Measurements from ENCODE around the gene TM9SF3. TPM values are rescaled to one million over a fixed set of nuclear protein-coding genes. Genes with fewer than 3 reads are reported as not detected.
"Not testable (repeated sequence)": the region's sequence is repeated elsewhere in the genome, so short reads cannot be mapped to it uniquely, and the experiment has no call there.

The TM9SF3 gene
- total RNA-seq, 2 donors from 2014 or later = 78.6 to 97.8 TPM

DNA sequence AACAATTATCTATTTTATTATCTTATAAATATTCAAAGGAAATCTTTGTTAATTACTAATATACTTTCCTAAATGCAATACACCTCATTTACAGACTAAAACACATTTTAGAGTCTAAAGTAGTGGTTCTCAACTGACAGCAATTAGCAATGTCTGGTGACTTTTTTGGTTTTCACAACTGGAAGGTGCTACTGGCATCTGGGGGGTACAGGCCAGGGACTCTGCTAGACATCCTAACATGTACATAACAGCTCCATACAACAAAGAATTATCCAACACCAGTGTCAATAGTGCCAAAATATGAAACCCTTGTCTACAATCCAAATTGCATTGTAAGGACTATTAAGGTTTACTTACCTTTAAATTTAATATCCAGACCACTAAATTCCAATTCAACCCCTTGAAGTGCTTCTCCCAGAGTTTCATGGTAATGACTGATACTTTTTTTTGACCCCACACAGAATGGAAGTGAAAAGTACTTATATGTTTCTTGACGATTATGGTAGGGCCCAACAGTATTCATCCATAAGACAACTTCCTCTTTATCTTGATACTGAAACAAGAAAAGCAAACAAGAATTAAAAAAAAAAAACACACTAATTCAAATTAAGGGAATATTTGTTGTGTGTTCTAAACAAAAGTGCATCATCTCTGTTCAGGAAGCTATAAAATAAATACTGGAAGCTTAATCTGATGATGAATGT is 10.4 kb downstream of the TM9SF3 start:
- DNase-seq = no peak
- intact Hi-C loops (cut with DNase I) = no loop called here
- ATAC-seq = no peak

DNA sequence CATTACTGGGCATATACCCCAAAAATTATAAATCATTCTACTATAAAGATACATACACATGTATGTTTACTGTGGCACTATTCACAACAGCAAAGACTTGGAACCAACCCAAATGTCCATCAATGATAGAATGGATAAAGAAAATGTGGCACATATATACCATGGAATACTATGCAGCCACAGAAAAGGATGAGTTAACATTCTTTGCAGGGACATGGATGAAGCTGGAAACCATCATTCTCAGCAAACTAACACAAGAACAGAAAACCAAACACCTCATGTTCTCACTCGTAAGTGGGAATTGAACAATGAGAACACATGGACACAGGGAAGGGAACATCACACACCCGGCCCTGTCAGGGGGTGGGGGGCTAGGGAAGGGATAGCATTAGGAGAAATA is 12.2 kb downstream of the TM9SF3 start:
- ATAC-seq; intact Hi-C loops (cut with DNase I); DNase-seq: not testable (repeated sequence)

DNA sequence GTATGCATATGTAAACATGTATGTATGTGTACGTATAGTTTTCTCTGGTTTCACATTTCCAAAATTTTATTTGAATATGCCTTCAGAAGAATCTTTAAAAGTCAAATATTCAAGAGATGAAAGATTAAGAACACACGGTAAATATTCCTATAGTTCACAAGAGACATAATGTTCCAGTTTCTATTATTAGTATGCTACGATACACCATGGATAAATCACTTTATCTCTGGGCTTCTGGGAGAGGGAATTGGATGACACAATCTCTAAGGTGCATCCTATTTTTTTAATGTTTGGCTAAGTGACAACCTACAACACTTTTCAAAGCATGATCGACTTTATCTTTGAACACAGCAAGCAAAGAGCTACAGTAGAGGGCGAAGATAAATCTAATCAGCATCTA is 13.8 kb downstream of the TM9SF3 start:
- DNase-seq = no peak
- intact Hi-C loops (cut with DNase I) = no loop called here
- no peak for ATAC-seq

DNA sequence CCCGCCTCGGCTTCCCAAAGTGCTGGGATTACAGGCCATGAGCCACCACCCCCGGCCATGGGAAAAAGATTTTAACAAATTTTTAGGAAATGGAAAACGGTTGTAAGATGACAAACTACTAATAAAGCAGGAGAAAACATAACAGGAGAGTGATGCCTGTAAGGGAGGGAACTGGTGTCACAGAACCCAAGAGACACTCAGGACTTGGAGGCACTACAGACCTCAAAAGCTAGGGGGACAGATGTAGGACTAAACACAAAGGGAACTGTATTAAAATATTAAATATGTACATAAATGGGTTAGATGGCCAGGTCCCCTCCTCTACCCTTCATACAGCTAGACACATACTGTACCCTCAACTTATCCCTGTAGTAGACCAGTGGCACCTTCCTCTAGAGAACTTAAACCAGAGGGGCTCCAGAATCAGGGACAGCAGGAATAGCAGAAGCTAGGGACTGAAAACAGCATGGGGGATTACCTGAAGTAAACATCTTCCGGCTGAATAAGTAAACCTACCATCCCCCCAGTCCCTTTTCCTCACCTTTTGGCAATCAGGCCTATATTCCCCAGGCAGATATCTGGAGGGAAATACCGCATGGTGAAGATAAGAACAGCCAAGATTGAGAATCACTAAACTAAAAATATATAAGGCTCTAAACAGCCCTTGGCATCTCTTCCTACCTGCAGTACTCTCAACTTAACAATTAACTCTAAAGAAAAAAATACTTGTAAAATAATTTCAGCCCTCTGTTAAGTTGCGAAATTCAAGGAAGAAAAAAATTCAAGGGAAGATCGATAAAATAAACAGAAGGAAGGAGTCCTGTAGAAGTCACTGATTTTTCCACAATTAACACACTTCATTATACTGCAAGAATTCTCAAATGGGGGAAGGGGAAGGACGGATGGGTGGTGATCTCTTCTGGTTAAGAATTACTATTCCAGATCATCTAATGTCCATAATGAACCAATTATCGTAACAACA is 15.5 kb downstream of the TM9SF3 start:
- intact Hi-C loops (cut with DNase I) = no loop called here
- no peak for DNase-seq
- no peak for ATAC-seq

DNA sequence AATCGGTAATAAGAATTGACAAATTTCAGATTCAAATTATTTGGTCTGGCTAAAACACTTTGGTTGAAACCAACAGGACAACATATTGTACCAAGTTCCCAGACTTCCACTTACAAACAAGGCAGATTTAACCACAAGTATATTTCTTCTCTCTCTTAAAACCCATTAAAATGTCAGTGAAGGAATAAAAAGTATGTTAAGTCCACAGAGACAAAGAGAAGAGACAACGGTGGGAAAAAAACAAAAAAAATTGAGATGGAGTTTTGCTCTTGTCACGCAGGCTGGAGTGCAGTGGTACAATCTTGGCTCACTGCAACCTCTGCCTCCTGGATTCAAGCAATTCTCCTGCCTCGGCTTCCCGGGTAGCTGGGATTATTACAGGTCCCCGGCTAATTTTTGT is 16.3 kb downstream of the TM9SF3 start:
- no peak for ATAC-seq
- intact Hi-C loops (cut with DNase I) = no loop called here
- no peak for DNase-seq

DNA sequence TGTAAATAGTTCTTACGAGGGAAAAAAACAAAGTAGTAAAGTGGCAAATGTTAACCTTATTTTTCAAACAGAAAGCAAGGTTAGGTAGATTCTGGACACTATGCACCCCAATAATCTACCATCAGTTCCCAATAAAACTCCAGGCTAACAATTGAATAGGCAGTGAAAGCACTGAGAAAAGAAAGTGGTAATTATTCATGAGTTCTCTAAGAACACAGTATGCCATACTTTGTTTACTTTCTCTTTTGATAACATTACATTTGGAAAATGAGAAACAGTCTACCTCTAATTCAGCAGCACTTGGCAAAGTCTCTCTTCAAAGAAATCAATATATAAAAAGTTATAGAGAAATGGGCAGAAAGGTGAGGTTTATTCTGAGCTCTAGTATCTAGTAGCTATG is 18.4 kb downstream of the TM9SF3 start:
- no peak for DNase-seq
- no peak for ATAC-seq
- intact Hi-C loops (cut with DNase I) = no loop called here

DNA sequence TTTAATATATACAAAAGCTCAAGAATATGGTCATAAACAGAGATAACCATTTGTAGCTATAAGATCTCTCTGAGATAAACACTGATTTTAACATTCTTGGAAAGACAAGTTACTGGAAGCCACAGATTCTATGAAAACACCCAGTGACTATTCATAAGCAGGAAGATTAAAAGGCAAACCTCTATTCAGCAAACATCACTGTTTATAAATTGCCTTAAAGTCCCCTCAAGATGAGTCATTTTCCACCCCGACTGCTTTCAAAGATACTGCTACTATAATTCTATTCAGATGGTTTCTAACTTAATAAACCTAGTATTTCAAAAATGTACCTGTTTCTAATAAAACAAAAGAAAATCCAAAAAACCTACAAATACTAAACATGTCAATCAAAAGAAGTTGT is 21.0 kb downstream of the TM9SF3 start:
- DNase-seq (no peak), ATAC-seq (peak in 1 of 2 donors; percentile 44)
- intact Hi-C loops (cut with DNase I) = no loop called here

DNA sequence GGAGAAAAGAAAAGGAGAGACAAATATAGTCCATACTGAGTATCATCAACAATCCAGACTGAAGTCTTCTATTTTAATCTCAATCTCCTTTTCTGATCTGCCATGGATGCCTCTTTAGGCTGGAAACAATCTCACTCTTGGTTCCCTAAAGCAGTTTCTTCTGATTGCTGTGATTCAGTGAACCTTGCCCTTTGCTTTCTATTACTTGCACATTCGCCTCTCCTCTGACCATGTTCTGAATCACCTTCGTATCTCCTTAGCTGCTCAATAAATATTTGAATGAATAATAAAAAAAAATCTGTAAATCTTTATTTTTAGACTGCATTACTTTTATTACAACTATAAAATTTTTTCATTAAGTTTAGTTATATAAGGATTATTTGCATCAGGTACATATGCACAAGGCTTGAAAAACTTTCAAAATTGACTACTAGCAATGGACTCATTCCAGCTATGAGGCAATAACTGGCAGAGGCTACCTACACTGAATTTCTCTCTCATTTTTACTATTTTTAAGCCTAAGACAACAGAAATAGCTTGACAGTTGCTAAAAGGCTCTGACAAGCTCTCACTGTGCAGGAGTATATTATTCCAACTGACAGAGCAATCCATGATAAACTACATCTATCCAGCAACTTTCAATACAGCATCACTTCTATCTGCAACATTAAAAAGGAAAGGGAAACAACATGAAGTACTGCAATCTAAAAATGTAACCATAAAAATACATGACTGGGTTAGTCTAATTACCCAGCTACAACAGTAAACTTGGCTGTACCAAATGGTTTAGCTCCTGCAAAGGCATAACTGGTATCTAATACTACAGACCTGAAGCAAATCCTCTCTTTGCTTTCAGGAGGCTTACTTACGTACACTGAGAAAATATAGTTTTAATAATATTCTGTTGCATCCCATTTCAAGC is 25.6 kb downstream of the TM9SF3 start:
- intact Hi-C loops (cut with DNase I) = no loop called here
- ATAC-seq (peak in 1 of 2 donors; percentile 65), DNase-seq (no peak)

DNA sequence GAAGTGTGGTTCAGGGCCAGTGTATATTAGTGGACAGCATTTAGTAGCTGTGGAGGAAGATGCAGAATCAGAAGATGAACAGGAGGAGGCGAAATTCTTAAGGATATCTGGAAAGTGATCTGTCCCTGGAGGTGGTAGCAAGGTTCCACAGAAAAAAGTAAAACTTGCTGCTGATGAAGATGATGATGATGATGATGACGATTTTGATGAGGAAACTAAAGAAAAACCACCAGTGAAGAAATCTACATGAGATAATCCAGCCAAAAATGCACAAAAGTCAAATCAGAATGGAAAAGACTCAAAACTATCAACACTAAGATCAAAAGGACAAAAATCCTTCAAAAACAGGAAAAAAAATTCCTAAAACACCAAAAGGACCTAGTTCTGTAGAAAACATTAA is 26.3 kb downstream of the TM9SF3 start:
- intact Hi-C loops (cut with DNase I) = no loop called here
- ATAC-seq (no peak), DNase-seq (no peak)

DNA sequence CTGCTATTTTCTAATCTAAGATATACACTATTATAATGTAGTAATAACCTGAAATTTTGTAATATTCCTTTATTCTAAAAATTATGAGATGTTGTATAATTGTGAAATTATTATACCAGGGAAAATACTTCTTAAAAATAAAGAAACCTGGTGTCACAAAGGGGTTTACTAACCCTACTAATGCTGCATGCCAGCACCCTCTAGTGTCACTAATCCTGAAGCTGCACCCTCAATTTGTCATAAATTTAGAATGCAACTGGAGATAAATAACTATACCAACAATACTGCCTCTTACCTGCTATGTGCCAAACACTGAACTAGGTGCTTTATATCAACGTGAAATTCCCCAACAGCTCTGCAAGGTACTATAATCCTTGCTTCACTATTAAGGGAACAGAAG is 30.8 kb downstream of the TM9SF3 start:
- intact Hi-C loops (cut with DNase I) = no loop called here
- DNase-seq = no peak

DNA sequence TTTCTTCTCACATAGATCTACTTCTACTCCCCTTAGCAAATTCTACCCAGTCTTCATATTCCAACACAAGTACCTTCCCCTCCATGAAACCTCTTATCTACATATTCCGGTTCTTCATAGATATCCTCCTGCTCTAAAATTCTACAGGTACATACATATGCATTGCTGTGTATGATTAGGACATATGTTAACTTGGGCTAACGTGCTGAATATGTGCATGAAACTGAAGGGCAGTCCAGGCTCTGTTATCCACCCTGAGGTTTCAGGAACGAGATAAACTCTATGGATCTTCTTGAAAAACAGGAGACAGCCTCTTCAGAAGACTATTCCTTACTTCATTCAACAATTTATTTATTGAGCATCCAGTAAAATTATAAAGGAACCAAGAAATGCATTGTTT is 31.5 kb downstream of the TM9SF3 start:
- intact Hi-C loops (cut with DNase I) = no loop called here
- DNase-seq (no peak), ATAC-seq (no peak)

More for the DNA sequence above, 30.8 kb downstream of the TM9SF3 start:
- ATAC-seq = peak in 1 of 2 donors; percentile 44

DNA sequence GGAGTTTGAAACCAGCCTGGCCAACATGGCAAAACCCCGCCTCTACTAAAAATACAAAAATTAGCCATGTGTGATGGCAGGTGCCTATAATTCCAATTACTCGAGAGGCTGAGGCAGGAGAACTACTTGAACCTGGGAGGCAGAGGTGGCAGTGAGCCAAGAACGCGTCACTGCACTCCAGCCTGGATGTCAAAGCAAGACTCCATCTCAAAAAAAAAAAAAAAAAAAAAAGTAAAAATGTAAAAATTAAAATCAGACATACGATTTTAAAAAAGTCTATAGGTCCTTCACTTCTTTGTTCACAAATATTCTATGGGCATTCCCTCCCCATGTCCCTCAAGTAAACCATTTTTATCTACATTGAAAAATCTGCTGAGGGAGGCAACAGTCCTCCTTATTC is 38.2 kb downstream of the TM9SF3 start:
- intact Hi-C loops (cut with DNase I) = no loop called here
- ATAC-seq = no peak
- DNase-seq = peak; percentile 33

DNA sequence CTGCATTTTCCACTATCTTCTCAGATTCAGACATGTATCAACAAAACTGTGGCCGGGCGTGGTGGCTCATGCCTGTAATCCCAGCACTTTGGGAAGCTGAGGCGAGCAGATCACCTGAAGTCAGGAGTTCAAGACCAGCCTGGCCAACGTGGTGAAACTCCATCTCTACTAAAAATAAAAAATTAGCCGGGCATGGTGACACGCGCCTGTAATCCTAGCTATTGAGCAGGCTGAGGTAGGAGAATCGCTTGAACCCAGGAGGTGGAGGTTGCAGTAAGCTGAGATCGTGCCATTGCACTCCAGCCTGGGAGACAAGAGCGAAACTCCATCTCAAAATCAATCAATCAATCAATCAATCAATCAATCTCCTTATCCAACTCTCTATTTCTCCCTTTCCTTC is 41.3 kb downstream of the TM9SF3 start:
- DNase-seq; ATAC-seq; intact Hi-C loops (cut with DNase I): not testable (repeated sequence)

DNA sequence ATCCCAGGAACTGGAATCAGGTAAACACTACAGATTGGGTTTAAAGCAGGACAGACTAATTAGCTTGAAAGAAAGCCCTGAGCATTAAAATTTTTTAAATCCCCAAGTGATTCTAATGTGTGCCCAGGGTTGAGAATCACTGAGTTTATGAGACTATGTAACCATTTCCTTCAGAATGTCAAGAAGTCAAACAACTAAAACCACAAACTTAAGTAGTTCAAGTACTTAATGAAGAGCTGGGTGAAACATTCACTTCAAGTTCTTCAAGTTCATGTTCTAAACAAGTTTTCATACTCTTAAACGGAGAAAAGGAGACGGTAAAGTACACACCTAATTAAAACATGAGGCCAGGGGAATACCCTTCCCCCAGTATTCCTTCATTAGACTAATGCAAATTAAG is 44.9 kb downstream of the TM9SF3 start:
- intact Hi-C loops (cut with DNase I) = no loop called here
- DNase-seq (no peak), ATAC-seq (no peak)

DNA sequence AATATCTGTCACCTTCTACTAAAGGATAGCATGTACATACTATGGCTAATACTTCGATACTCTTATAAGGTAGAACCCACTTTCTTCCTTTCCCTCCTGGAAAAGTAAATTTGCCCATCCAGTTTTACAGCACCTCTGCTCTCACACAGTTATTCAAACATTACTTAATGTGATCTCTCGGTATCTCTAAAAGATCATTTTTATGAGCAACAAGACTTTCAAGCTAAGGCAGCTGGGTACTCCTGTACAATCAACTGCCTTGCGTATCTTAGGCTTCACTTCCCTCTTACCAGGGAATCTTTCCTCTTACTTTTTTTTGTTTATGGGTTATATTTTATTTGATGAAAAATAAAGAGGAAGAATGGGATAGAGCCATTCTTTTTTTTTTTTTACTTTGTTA is 46.6 kb downstream of the TM9SF3 start:
- ATAC-seq = no peak
- no peak for DNase-seq

DNA sequence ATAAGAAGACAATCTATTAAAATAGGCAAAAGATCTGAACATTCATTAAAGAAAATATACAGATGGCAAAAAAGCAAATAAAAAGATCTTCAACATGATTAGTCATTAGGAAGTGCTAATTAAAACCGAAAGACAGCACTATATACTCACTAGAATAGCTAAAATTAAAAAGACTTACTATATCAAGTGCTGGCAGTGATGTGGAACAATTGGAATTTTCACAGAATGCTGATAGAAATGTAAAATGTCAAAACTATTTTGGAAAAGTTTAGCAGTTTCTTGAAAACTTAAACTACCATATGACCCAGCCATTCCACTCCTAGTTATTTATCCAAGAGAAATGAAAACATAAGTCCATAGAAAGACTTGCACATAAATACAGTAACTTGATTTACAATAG is 48.1 kb downstream of the TM9SF3 start:
- intact Hi-C loops (cut with DNase I) = no loop called here
- ATAC-seq (no peak), DNase-seq (no peak)

More for the DNA sequence above, 46.6 kb downstream of the TM9SF3 start:
- intact Hi-C loops (cut with DNase I) = no loop called here

DNA sequence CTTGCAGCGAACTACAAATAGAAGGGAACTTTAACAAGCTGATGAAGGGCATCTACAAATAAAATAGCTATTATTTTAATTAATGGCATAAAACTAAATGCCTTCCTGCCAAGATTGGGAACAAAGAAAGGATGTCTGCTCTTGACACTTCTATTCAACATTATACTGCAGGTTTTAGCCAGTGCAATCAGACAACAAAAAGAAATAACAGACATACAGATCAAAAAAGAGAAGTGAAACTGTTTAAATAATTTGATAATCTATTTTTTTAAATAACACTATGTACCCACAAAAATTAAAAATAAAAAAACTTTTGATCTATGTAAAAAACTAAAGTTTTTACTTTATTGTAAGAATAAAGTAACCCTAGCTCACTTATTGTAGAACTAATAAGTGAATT is 50.7 kb downstream of the TM9SF3 start:
- intact Hi-C loops (cut with DNase I) = no loop called here
- ATAC-seq (no peak), DNase-seq (no peak)

DNA sequence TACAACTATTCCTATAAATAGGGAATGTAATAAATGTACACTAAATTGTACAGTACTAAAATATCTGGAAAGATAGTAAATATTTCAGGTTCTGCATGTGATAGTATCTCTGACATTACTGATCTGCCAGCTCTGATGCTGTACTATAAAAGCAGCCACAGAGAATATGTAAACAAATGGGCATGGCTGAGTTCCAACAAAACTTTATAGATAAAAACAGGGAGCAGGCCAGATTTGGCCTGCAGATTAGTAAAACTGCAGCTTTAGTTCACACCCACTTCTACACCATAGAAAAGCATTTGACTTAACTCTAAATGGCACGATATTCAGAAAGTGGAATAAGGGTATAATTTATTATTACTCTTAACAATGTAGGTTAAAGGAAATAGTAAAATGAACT is 54.3 kb downstream of the TM9SF3 start:
- no peak for ATAC-seq
- intact Hi-C loops (cut with DNase I) = no loop called here
- no peak for DNase-seq

DNA sequence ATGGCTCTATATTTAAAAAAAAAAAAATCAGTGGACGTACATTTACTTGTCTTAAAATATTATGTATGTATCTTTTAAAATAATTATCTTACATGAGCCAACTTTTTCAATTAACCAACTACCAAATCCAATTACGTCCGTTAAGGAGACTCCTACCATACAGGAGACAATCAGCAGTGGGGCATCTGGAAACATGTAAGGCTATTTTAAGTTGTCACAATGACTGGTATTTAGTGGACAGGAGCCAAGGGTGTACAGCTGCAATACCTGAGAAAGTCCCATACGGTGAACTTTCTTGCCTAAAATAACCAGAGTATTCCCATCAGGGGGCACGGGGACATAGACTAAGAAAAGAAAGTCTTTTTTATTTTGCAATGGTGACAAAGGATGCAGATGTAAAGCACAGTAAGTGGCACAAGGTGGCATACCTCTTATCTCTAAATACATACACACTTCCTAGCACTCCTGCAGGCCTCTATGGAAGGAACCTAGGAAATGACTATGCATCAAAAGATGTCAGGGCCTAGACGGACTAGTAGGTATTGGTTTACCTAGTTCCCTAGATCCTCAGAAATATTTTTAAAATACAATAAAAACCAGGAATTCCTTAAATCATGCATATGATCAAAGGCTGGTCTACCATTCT is 57.1 kb downstream of the TM9SF3 start:
- intact Hi-C loops (cut with DNase I) = no loop called here
- DNase-seq = no peak
- no peak for ATAC-seq
